ENCODE data around the gene INSYN1. TPM values are rescaled to one million over a fixed set of nuclear protein-coding genes. Genes with fewer than 3 reads are reported as not detected.
A peak's percentile ranks its signal among the peaks of the same experiment; 100 is the strongest.

Gene INSYN1
- total and polyA plus RNA-seq, 4 donors, result 0.86 to 5.6 (median 4.0) TPM

DNA sequence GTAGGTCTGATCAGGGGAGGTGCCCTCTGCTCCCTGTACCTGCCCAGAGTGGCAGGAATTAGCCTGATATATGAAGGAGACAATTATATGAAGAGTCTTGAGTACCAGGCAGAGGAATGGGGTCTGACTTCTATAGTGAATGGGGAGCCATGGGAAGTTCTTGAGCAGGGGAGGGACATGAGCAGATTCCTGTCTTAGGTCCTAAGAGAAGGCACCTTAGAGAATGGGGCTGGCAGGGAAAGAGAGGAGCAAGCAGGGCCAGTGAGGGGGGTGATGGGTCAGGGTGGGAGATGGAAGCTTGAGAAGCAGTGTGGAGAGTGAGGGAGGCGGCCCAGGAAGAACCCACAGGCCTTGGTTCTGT, 56.5 kb downstream of the INSYN1 start:
- Histone ChIP-seq H3K36me3 (ENCODE audit: control insufficient read depth in 4 of 4, insufficient read depth in 4 of 4, low read length in 4 of 4) (peaks cover 0 to 6% (median 2%) of the 10 kb centered on the region in 4 donors), H3K9ac (ENCODE audit: insufficient read depth in 1 of 2, low read length in 2 of 2) (peak overlapping the region in 1 of 2 donors; percentile 11), H3K27me3 (ENCODE audit: control insufficient read depth in 3 of 3, insufficient read depth in 3 of 3, low read length in 2 of 3) (no peaks in the 10 kb centered on the region), H3K27ac (ENCODE audit: low read depth in 1 of 2, low read length in 1 of 2) (peak overlapping the region in 1 of 2 donors; percentile 20), H3K4me3 (no peak overlapping the region), H3K4me1 (ENCODE audit: control insufficient read depth in 5 of 5, insufficient read depth in 5 of 5, low read length in 5 of 5) (peaks cover 7 to 33% (median 24%) of the 10 kb centered on the region in 5 donors), H3K9me3 (ENCODE audit: control insufficient read depth in 4 of 4, insufficient read depth in 3 of 4, low read length in 3 of 4) (no peaks in the 10 kb centered on the region)
- 20 to 54% methylated on average over 1 of the region's 1 CpG for WGBS, 2 donors
- DNase-seq (no peak), ATAC-seq (ENCODE audit: insufficient read depth, low FRiP score) (no peak)
- TF ChIP-seq, protein P1, sequence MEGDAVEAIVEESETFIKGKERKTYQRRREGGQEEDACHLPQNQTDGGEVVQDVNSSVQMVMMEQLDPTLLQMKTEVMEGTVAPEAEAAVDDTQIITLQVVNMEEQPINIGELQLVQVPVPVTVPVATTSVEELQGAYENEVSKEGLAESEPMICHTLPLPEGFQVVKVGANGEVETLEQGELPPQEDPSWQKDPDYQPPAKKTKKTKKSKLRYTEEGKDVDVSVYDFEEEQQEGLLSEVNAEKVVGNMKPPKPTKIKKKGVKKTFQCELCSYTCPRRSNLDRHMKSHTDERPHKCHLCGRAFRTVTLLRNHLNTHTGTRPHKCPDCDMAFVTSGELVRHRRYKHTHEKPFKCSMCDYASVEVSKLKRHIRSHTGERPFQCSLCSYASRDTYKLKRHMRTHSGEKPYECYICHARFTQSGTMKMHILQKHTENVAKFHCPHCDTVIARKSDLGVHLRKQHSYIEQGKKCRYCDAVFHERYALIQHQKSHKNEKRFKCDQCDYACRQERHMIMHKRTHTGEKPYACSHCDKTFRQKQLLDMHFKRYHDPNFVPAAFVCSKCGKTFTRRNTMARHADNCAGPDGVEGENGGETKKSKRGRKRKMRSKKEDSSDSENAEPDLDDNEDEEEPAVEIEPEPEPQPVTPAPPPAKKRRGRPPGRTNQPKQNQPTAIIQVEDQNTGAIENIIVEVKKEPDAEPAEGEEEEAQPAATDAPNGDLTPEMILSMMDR (IDR thresholded peaks at IDR 0.05; ENCODE audit: control extremely low read depth, extremely low read depth), result no peak

DNA sequence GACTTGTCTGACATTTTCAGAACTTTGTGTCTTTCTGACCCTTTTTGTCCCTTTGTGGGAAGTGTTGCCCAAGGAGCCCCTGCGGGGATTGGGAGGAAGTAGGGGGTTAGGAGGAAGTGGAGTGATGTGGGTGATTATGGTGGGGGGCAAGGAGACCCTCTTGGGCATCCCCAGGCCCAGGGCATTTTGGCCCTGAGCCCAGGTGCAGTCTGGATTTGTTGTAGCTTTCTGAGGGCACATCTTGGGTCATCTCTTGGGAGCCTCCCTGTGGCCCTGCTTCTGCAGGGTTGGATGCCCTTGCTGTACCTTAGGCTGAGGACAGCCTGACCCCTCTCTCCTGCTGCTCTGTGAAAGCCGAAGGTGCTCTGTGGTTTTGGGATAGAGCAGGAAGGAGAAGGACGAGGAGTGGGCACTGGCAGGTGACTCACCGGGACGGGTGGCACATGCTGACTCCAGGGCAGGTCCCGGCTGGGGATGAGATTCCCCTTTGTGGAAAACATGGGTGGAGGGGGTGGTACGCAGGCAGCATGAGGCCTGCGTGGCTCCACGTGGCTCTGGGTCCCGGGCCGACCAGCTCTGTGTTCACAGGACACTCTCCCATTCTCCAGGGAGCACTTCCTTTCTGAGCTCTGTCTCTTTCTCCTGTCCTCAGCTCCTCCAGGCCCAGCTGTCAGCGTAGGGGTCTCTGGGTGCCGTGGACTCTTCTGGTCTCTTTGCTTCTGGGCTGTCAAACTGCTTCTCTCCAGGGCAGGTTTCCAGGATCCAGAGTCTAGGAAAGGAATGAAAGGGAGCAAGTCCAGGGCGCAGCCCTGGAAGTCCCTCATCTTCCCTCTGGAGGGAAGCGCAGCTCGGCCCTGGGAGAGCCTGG, 57.1 kb downstream of the INSYN1 start:
- peak overlapping the region in 1 of 2 donors; percentile 20 for H3K27ac ChIP-seq (ENCODE audit: low read depth in 1 of 2, low read length in 1 of 2)
- H3K4me1 ChIP-seq (ENCODE audit: control insufficient read depth in 5 of 5, insufficient read depth in 5 of 5, low read length in 5 of 5), result peaks cover 7 to 37% (median 24%) of the 10 kb centered on the region in 5 donors
- no peak overlapping the region for H3K4me3 ChIP-seq
- H3K9me3 ChIP-seq (ENCODE audit: control insufficient read depth in 4 of 4, insufficient read depth in 3 of 4, low read length in 3 of 4), result no peaks in the 10 kb centered on the region
- 63 to 67% methylated on average over 16 of the region's 16 CpGs for WGBS, 2 donors
- peak overlapping the region in 1 of 2 donors; percentile 11 for H3K9ac ChIP-seq (ENCODE audit: insufficient read depth in 1 of 2, low read length in 2 of 2)
- TF ChIP-seq, protein P1 (IDR thresholded peaks at IDR 0.05; ENCODE audit: control extremely low read depth, extremely low read depth), result no peak
- H3K36me3 ChIP-seq (ENCODE audit: control insufficient read depth in 4 of 4, insufficient read depth in 4 of 4, low read length in 4 of 4), result peaks cover 0 to 5% (median 1%) of the 10 kb centered on the region in 4 donors
- no peaks in the 10 kb centered on the region for H3K27me3 ChIP-seq (ENCODE audit: control insufficient read depth in 3 of 3, insufficient read depth in 3 of 3, low read length in 2 of 3)
- DNase-seq (no peak), ATAC-seq (ENCODE audit: insufficient read depth, low FRiP score) (no peak)

DNA sequence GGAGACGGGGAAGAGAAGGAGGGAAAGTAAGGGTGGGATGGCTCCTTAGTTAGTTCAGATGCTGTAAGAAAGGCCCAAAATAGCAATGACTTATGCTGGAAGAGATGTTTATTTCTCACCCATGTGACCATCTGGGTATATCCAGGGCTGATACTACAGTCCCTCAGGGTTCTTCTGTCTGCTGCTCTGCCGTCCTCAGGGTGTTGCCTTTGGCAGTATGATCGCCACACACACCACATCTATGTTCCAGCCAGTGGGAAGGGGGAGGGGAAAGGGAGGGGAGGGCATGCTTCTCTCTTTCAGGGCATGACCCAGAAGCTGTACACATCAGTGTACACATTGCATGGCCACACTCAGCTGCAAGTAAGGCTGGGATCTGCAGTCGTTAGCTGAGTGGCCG, 58.7 kb downstream of the INSYN1 start:
- 60 to 64% methylated on average over 5 of the region's 5 CpGs for WGBS, 2 donors
- Histone ChIP-seq H3K9ac (ENCODE audit: insufficient read depth in 1 of 2, low read length in 2 of 2) (no peak overlapping the region), H3K27ac (ENCODE audit: low read depth in 1 of 2, low read length in 1 of 2) (no peak overlapping the region), H3K4me1 (ENCODE audit: control insufficient read depth in 5 of 5, insufficient read depth in 5 of 5, low read length in 5 of 5) (peaks cover 7 to 38% (median 27%) of the 10 kb centered on the region in 5 donors), H3K4me3 (no peak overlapping the region), H3K27me3 (ENCODE audit: control insufficient read depth in 3 of 3, insufficient read depth in 3 of 3, low read length in 2 of 3) (no peaks in the 10 kb centered on the region), H3K9me3 (ENCODE audit: control insufficient read depth in 4 of 4, insufficient read depth in 3 of 4, low read length in 3 of 4) (no peaks in the 10 kb centered on the region), H3K36me3 (ENCODE audit: control insufficient read depth in 4 of 4, insufficient read depth in 4 of 4, low read length in 4 of 4) (peaks cover 0 to 2% (median under 1%) of the 10 kb centered on the region in 4 donors)
- ATAC-seq (ENCODE audit: insufficient read depth, low FRiP score), result no peak
- peak in 1 of 3 donors; percentile 36 for DNase-seq
- TF ChIP-seq, protein P1 (IDR thresholded peaks at IDR 0.05; ENCODE audit: control extremely low read depth, extremely low read depth), result no peak
